ENCODE results near the gene FHDC1.

GRCh38 chr4:153005899-153006381, 69.8 kb downstream of the FHDC1 start:
- no peak for TF ChIP-seq CTCF (IDR thresholded peaks at IDR 0.05; ENCODE audit: low read depth, low read length, poor library complexity, severe bottlenecking)
- TF ChIP-seq EZH2phosphoT487 (IDR thresholded peaks at IDR 0.05; ENCODE audit: borderline replicate concordance, low read length), result no peak
